IMR-90 (cell line): ENCODE results near the gene PNPLA1. TPM values are rescaled to one million over a fixed set of nuclear protein-coding genes. Genes with fewer than 3 reads are reported as not detected.

Source experiments
- ATAC-seq: fragments of 200-7000 bp; cut with Tn5 transposase; 2 replicates; pipeline ENCODE4 v1.9.1; 2020; ENCODE audit warnings: low read depth, mild to moderate bottlenecking, moderate library complexity
- BruUV-seq: library from RNA; stranded (reverse); fragments of 400-500 nt; replicated peaks from 2 replicates; lab custom pipeline; 2021; lab: Mats Ljungman, UMichigan
- CTCF ChIA-PET: fragments of 300-600 bp; formaldehyde crosslinking; extraction: SDS; loops from one replicate; lab custom pipeline; 2021; ENCODE audit warnings: antibody characterized with exemption; lab: Yijun Ruan, JAX
- POLR2A ChIA-PET: fragments of 300-600 bp; sonication (Branson Sonifier 250); formaldehyde crosslinking; loops from one replicate; lab custom pipeline; 2022; ENCODE audit warnings: antibody characterized with exemption; ENCODE audit not compliant: unreplicated experiment; lab: Charles Lee
- DNase-seq: peaks from one replicate; pipeline ENCODE4 v3.0.0; 2013
- H2AFZ ChIP-seq: replicated peaks from 2 replicates; pipeline ENCODE3; 2013; ENCODE audit warnings: low read length, mild to moderate bottlenecking; ENCODE audit not compliant: poor library complexity
- H2AK5ac ChIP-seq: 2 replicates; pipeline ENCODE4 v1.6.1; 2013; ENCODE audit warnings: low read depth, low read length, inconsistent platforms
- H2AK9ac ChIP-seq: replicated peaks from 2 replicates; pipeline ENCODE3; 2013; ENCODE audit warnings: mild to moderate bottlenecking, low read depth, low read length, moderate library complexity; ENCODE audit not compliant: poor library complexity
- H2BK120ac ChIP-seq: 2 replicates; pipeline ENCODE4 v1.6.1; 2013; ENCODE audit warnings: low read depth, low read length, inconsistent platforms
- H2BK15ac ChIP-seq: 3 replicates; pipeline ENCODE4 v1.6.1; 2013; ENCODE audit warnings: low read depth, low read length, inconsistent platforms
- H2BK20ac ChIP-seq: 2 replicates; pipeline ENCODE4 v1.6.1; 2013; ENCODE audit warnings: low read depth, mild to moderate bottlenecking, inconsistent platforms, low read length, moderate library complexity
- H2BK5ac ChIP-seq: 2 replicates; pipeline ENCODE4 v1.6.1; 2013; ENCODE audit warnings: mild to moderate bottlenecking, low read depth, low read length, inconsistent platforms; ENCODE audit not compliant: poor library complexity, severe bottlenecking
- H3K14ac ChIP-seq: replicated peaks from 2 replicates; pipeline ENCODE4 v1.6.1; 2013; ENCODE audit warnings: low read depth, low read length, inconsistent platforms
- H3K18ac ChIP-seq: 2 replicates; pipeline ENCODE4 v1.6.1; 2013; ENCODE audit warnings: low read depth, low read length, control low read depth
- H3K23ac ChIP-seq: 2 replicates; pipeline ENCODE4 v1.6.1; 2013; ENCODE audit warnings: low read depth, low read length, inconsistent platforms
- H3K27ac ChIP-seq: 2 replicates; pipeline ENCODE4 v1.5.1; 2013; ENCODE audit warnings: mild to moderate bottlenecking, control low read depth, low read length; ENCODE audit not compliant: insufficient read depth
- H3K27me3 ChIP-seq: 2 replicates; pipeline ENCODE4 v1.6.1; 2013; ENCODE audit warnings: low read length; ENCODE audit not compliant: control insufficient read depth, insufficient read depth
- H3K36me3 ChIP-seq: 2 replicates; pipeline ENCODE4 v1.6.1; 2013; ENCODE audit warnings: low read length, mixed read lengths; ENCODE audit not compliant: control insufficient read depth, insufficient read depth
- H3K4ac ChIP-seq: 2 replicates; pipeline ENCODE4 v1.6.1; 2013; ENCODE audit warnings: low read depth, low read length, inconsistent platforms
- H3K4me1 ChIP-seq: 2 replicates; pipeline ENCODE4 v1.6.1; 2013; ENCODE audit warnings: low read length, mixed read lengths; ENCODE audit not compliant: control insufficient read depth, insufficient read depth
- H3K4me2 ChIP-seq: 2 replicates; pipeline ENCODE4 v1.6.1; 2013; ENCODE audit warnings: low read depth, mild to moderate bottlenecking, control low read depth, low read length, moderate library complexity
- H3K4me3 ChIP-seq: 2 replicates; pipeline ENCODE4 v1.5.1; 2013; ENCODE audit warnings: low read depth, mild to moderate bottlenecking, control low read depth, low read length, moderate library complexity; ENCODE audit not compliant: insufficient read depth
- H3K56ac ChIP-seq: 2 replicates; pipeline ENCODE4 v1.6.1; 2013; ENCODE audit warnings: low read length, inconsistent platforms; ENCODE audit not compliant: insufficient read depth; ENCODE audit errors: extremely low read depth
- H3K79me1 ChIP-seq, 2 experiments: 2 replicates each; pipeline ENCODE4 v1.6.1; 2013; ENCODE audit warnings: low read length in 2 of 2, inconsistent platforms in 1 of 2, low read depth in 1 of 2
- H3K9ac ChIP-seq: 2 replicates; pipeline ENCODE4 v1.6.1; 2013; ENCODE audit warnings: low read depth, low read length, control low read depth
- H3K9me1 ChIP-seq: 2 replicates; pipeline ENCODE4 v1.6.1; 2013; ENCODE audit warnings: low read length, inconsistent platforms; ENCODE audit not compliant: insufficient read depth
- H3K9me3 ChIP-seq: 2 replicates; pipeline ENCODE4 v1.6.1; 2013; ENCODE audit warnings: low read length; ENCODE audit not compliant: control insufficient read depth, insufficient read depth
- H4K20me1 ChIP-seq: 2 replicates; pipeline ENCODE4 v1.6.1; 2013; ENCODE audit warnings: low read length, inconsistent platforms; ENCODE audit not compliant: insufficient read depth
- H4K5ac ChIP-seq: 2 replicates; pipeline ENCODE4 v1.6.1; 2013; ENCODE audit warnings: mild to moderate bottlenecking, low read depth, low read length, control low read depth
- H4K8ac ChIP-seq, 2 experiments: 2 replicates each; pipeline ENCODE4 v1.6.1; 2013; ENCODE audit warnings: low read depth in 2 of 2, low read length in 2 of 2, control low read depth in 1 of 2, inconsistent platforms in 1 of 2
- H4K91ac ChIP-seq: 2 replicates; pipeline ENCODE4 v1.6.1; 2013; ENCODE audit warnings: low read depth, low read length, inconsistent platforms; ENCODE audit not compliant: insufficient read depth
- CHD1 ChIP-seq: IDR thresholded peaks from 2 replicates; pipeline ENCODE4 v1.6.1; 2012; ENCODE audit warnings: low read depth, low read length, improper control_type of control experiment
- RCOR1 ChIP-seq: IDR thresholded peaks from 2 replicates; pipeline ENCODE4 v1.6.1; 2012; ENCODE audit warnings: mild to moderate bottlenecking, low read length, improper control_type of control experiment; ENCODE audit not compliant: insufficient replicate concordance
- WGBS, 2 experiments: methylation state at CpG; one replicate each; pipeline versions ENCODE4 v1.1.5 to v1.1.7; 2013; ENCODE audit warnings: missing lambda C conversion rate in 2 of 2; ENCODE audit not compliant: insufficient read length in 1 of 2; ENCODE audit errors: extremely low coverage in 2 of 2; 5-methylcytosine and 5-hydroxymethylcytosine counted together
- dilution Hi-C: fragments of 300-500 bp; cut with HindIII; formaldehyde crosslinking; loops from one replicate; pipeline ENCODE4 v1.14.3; 2018; ENCODE audit warnings: low sequenced_read_pairs; ENCODE audit not compliant: unreplicated experiment
- in situ Hi-C: fragments of 300-500 bp; cut with MboI; formaldehyde crosslinking; loops from 3 replicates; pipeline ENCODE4 v1.14.3; 2019; ENCODE audit warnings: low sequenced_read_pairs, inconsistent platforms, mixed read lengths
- intact Hi-C: fragments of 100-400 bp; cut with micrococcal nuclease; formaldehyde crosslinking; loops from 2 replicates; pipeline ENCODE4 v1.10.0; 2022
- polyA plus RNA-seq, 3 experiments: library from polyadenylated mRNA; depleted of rRNA; stranded (reverse); fragments of >200 nt; gene quantifications; 2 replicates each; pipeline ENCODE4 v1.2.3, GENCODE V29; 2012; ENCODE audit warnings: low replicate concordance in 1 of 3
- total RNA-seq: library from RNA; depleted of rRNA; stranded (reverse); fragments of >200 nt; gene quantifications from 2 replicates; pipeline ENCODE4 v1.2.3, GENCODE V29; 2012

PNPLA1 gene
- total and polyA plus RNA-seq, 2 of the 4 experiments (the other 2 are of a cell fraction): not detected

DNA sequence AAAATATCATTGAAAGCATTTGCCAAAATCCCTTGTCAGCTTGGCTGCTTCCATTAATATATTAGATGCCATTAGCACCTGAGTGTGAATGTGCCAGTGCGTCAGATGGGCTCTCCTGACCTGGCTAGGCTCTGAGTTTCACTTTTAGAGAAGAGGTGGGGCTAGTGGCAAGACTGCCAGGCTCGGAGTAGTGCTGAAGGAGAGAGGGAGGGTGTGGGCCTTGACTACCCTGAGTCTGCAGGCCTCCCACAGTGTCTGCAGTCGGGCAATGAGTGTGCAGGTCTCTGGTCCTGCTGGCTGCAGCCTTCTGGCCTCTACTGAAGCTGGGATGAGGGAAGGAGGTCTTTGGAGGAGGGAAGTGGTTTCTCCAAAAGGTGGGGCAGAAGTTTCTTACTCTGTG lies 34.6 kb upstream of the PNPLA1 start:
- no peak for ATAC-seq

More for the DNA sequence above, 34.6 kb upstream of the PNPLA1 start:
- H2BK5ac ChIP-seq: no peak overlapping the region
- no peaks in the 10 kb centered on the region for H3K79me1 ChIP-seq
- no peak overlapping the region for H4K8ac ChIP-seq
- no peak overlapping the region for H3K14ac ChIP-seq
- dilution Hi-C loops: no loop called here
- no peaks in the 10 kb centered on the region for H4K20me1 ChIP-seq
- ChIA-PET CTCF (no interaction called here), POLR2A (no interaction called here)
- H3K36me3 ChIP-seq: peaks cover 23% of the 10 kb centered on the region
- 0 out of 2 replicates have a peak, but pooled peaks cover 4% of the 10 kb centered on the region for H3K9me1 ChIP-seq
- no peak for DNase-seq
- H3K27ac ChIP-seq: no peak overlapping the region
- intact Hi-C loops: no loop called here
- no peak for TF ChIP-seq RCOR1
- TF ChIP-seq CHD1: no peak
- no peak overlapping the region for H2AK5ac ChIP-seq
- no peaks in the 10 kb centered on the region for H3K9me3 ChIP-seq
- H3K56ac ChIP-seq: no peak overlapping the region
- no peak overlapping the region for H3K9ac ChIP-seq
- no peak overlapping the region for H2BK20ac ChIP-seq
- no peak overlapping the region for H3K4ac ChIP-seq
- no peak overlapping the region for H3K4me2 ChIP-seq
- no peaks in the 10 kb centered on the region for H3K27me3 ChIP-seq
- no peak overlapping the region for H2BK120ac ChIP-seq
- H2AK9ac ChIP-seq: no peak overlapping the region
- WGBS, 2 experiments: 20% methylated on average over 1 of the region's 3 CpGs; no CpG with 5 or more reads in 1 of the 2 experiments
- in situ Hi-C loops: no loop called here
- H4K5ac ChIP-seq: no peak overlapping the region
- H3K4me3 ChIP-seq: no peak overlapping the region
- H3K18ac ChIP-seq: no peak overlapping the region
- H4K91ac ChIP-seq: no peak overlapping the region
- no peaks in the 10 kb centered on the region for H3K4me1 ChIP-seq
- no peak overlapping the region for H3K23ac ChIP-seq
- BruUV-seq: no TSS peak
- no peak overlapping the region for H2BK15ac ChIP-seq
- no peak overlapping the region for H2AFZ ChIP-seq
